BE2C (cell line): ENCODE data around the gene ABHD17C.

ENCODE experiments used
- DNase-seq: peaks from one replicate; pipeline ENCODE4 v3.0.0-alpha.2; 2020
- H3K27me3 ChIP-seq: fragments of 250-450 bp; sonication (Bioruptor Pico); 2 replicates; pipeline ENCODE4 v1.5.1; 2020; ENCODE audit warnings: mild to moderate bottlenecking
- H3K36me3 ChIP-seq: fragments of 250-450 bp; sonication (Bioruptor Pico); 2 replicates; pipeline ENCODE4 v1.5.1; 2020; ENCODE audit warnings: mild to moderate bottlenecking
- H3K4me1 ChIP-seq: fragments of 250-450 bp; sonication (Bioruptor Pico); 2 replicates; pipeline ENCODE4 v1.5.1; 2020
- H3K4me3 ChIP-seq: 2 replicates; pipeline ENCODE4 v1.5.1; 2011; ENCODE audit warnings: low read depth, low read length
- H3K9me3 ChIP-seq: fragments of 250-450 bp; sonication (Bioruptor Pico); 2 replicates; pipeline ENCODE4 v1.5.1; 2020
- CTCF ChIP-seq: IDR thresholded peaks from 2 replicates; pipeline ENCODE4 v1.5.1; 2012; ENCODE audit warnings: mild to moderate bottlenecking, low read depth, low read length

ABHD17C gene

GRCh38 chr15:80744826-80745225, 49.7 kb downstream of the ABHD17C start:
- Histone ChIP-seq H3K4me1 (no peaks in the 10 kb centered on the region), H3K36me3 (no peaks in the 10 kb centered on the region), H3K9me3 (no peaks in the 10 kb centered on the region), H3K4me3 (no peak overlapping the region), H3K27me3 (no peaks in the 10 kb centered on the region)
- DNase-seq = no peak
- no peak for TF ChIP-seq CTCF

GRCh38 chr15:80745888-80746287, 50.8 kb downstream of the ABHD17C start:
- H3K9me3 ChIP-seq = no peaks in the 10 kb centered on the region
- H3K4me3 ChIP-seq = no peak overlapping the region
- DNase-seq = no peak
- H3K27me3 ChIP-seq = no peaks in the 10 kb centered on the region
- no peaks in the 10 kb centered on the region for H3K36me3 ChIP-seq
- TF ChIP-seq CTCF = no peak
- no peaks in the 10 kb centered on the region for H3K4me1 ChIP-seq

GRCh38 chr15:80747317-80748053, 52.4 kb downstream of the ABHD17C start:
- no peaks in the 10 kb centered on the region for H3K4me1 ChIP-seq
- no peak overlapping the region for H3K4me3 ChIP-seq
- no peak for TF ChIP-seq CTCF
- no peaks in the 10 kb centered on the region for H3K27me3 ChIP-seq
- no peak for DNase-seq
- no peaks in the 10 kb centered on the region for H3K9me3 ChIP-seq
- no peaks in the 10 kb centered on the region for H3K36me3 ChIP-seq

- no peak for DNase-seq
- Histone ChIP-seq H3K36me3 (no peaks in the 10 kb centered on the region), H3K4me1 (no peaks in the 10 kb centered on the region), H3K9me3 (no peaks in the 10 kb centered on the region), H3K4me3 (no peak overlapping the region), H3K27me3 (no peaks in the 10 kb centered on the region)
- no peak for TF ChIP-seq CTCF
Observed at GRCh38 chr15:80749589-80749988, 54.5 kb downstream of the ABHD17C start.

GRCh38 chr15:80750575-80750974, 55.5 kb downstream of the ABHD17C start:
- no peak for DNase-seq
- Histone ChIP-seq H3K9me3 (no peaks in the 10 kb centered on the region), H3K4me3 (no peak overlapping the region), H3K4me1 (no peaks in the 10 kb centered on the region), H3K27me3 (no peaks in the 10 kb centered on the region), H3K36me3 (no peaks in the 10 kb centered on the region)
- no peak for TF ChIP-seq CTCF

GRCh38 chr15:80752204-80752603, 57.1 kb downstream of the ABHD17C start:
- Histone ChIP-seq H3K4me3 (no peak overlapping the region), H3K4me1 (no peaks in the 10 kb centered on the region), H3K36me3 (no peaks in the 10 kb centered on the region), H3K27me3 (no peaks in the 10 kb centered on the region), H3K9me3 (no peaks in the 10 kb centered on the region)
- no peak for TF ChIP-seq CTCF
- DNase-seq = no peak
